DND-41 (cell line): ENCODE results near the gene CSF2.

ENCODE experiments used
- ATAC-seq: fragments of 200-7000 bp; cut with Tn5 transposase; 3 replicates; pipeline ENCODE4 v1.9.1; 2021; ENCODE audit warnings: low read depth; ENCODE audit not compliant: insufficient read depth
- DNase-seq: peaks from one replicate; pipeline ENCODE4 v3.0.0-alpha.2; 2020
- H2AFZ ChIP-seq: 2 replicates; pipeline ENCODE4 v1.6.0; 2012; ENCODE audit warnings: low read depth, low read length
- H3K27ac ChIP-seq: 2 replicates; pipeline ENCODE4 v1.5.1; 2012; ENCODE audit warnings: low read length, inconsistent platforms
- H3K27me3 ChIP-seq: fragments of 200-600 bp; sonication (generic); 2 replicates; pipeline ENCODE4 v1.6.0; 2012; ENCODE audit warnings: low read length, mild to moderate bottlenecking, inconsistent platforms; ENCODE audit not compliant: insufficient read depth, poor library complexity
- H3K36me3 ChIP-seq: 2 replicates; pipeline ENCODE4 v1.5.1; 2012; ENCODE audit warnings: low read length, inconsistent platforms; ENCODE audit not compliant: insufficient read depth
- H3K4me1 ChIP-seq: 2 replicates; pipeline ENCODE4 v1.5.1; 2012; ENCODE audit warnings: mild to moderate bottlenecking, low read length; ENCODE audit not compliant: insufficient read depth
- H3K4me2 ChIP-seq: 2 replicates; pipeline ENCODE4 v1.6.0; 2012; ENCODE audit warnings: mild to moderate bottlenecking, moderate library complexity, low read length, inconsistent platforms; ENCODE audit not compliant: insufficient read depth
- H3K4me3 ChIP-seq, 2 experiments: fragments of 200-600 bp in 1 of 2; shearing (Covaris generic) in 1 of 2; 2 replicates each; pipeline ENCODE4 v1.5.1; 2012 to 2016; ENCODE audit warnings: inconsistent platforms in 2 of 2, low read length in 2 of 2, mild to moderate bottlenecking in 2 of 2, low read depth in 1 of 2, moderate library complexity in 1 of 2
- H3K79me2 ChIP-seq: 2 replicates; pipeline ENCODE4 v1.6.0; 2012; ENCODE audit warnings: low read length, inconsistent platforms; ENCODE audit not compliant: insufficient read depth
- H3K9ac ChIP-seq: 2 replicates; pipeline ENCODE4 v1.6.0; 2012; ENCODE audit warnings: low read depth, mild to moderate bottlenecking, inconsistent platforms, low read length, moderate library complexity
- H3K9me3 ChIP-seq: 2 replicates; pipeline ENCODE4 v1.5.1; 2012; ENCODE audit warnings: low read length, moderate library complexity, mild to moderate bottlenecking, inconsistent platforms; ENCODE audit not compliant: insufficient read depth, severe bottlenecking
- H4K20me1 ChIP-seq: 2 replicates; pipeline ENCODE4 v1.6.0; 2012; ENCODE audit warnings: low read length; ENCODE audit not compliant: insufficient read depth
- CTCF ChIP-seq: IDR thresholded peaks from 2 replicates; pipeline ENCODE4 v1.5.1; 2012; ENCODE audit warnings: borderline replicate concordance, low read length, moderate library complexity, mild to moderate bottlenecking; ENCODE audit not compliant: poor library complexity, severe bottlenecking; ENCODE audit errors: extremely low read depth
- EZH2 ChIP-seq: IDR thresholded peaks from 3 replicates; pipeline ENCODE4 v1.6.1; 2012; ENCODE audit warnings: borderline replicate concordance, low read depth, mild to moderate bottlenecking, moderate library complexity, low read length, inconsistent platforms; ENCODE audit not compliant: severe bottlenecking

Gene CSF2

DNA sequence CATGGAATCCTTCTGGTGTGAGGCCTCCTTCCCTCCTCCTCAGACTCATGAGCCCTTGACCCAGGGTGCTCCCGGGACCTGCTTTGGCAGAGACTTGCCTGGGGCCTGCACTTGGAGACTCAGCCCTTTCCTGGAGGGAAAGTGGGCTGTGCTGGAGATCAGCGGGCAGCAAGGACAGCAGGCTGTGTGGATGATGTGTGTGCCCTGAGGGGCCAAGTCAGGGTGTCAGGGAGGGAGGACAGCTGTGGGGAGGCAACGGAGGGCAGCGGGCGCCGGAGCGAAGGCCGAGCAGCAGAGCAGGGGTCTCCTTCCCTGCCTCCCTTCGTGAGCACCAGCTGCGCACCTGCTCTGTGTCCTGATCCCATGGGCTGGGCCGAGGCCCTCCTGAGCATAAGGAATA, 6.1 kb upstream of the CSF2 start:
- H3K4me1 ChIP-seq, result no peaks in the 10 kb centered on the region
- H3K4me3 ChIP-seq, result no peak overlapping the region
- H3K36me3 ChIP-seq, result no peaks in the 10 kb centered on the region
- no peak overlapping the region for H2AFZ ChIP-seq
- H3K27ac ChIP-seq, result no peak overlapping the region
- no peaks in the 10 kb centered on the region for H3K9me3 ChIP-seq
- H4K20me1 ChIP-seq, result peaks cover 14% of the 10 kb centered on the region
- ATAC-seq, result no peak
- no peak overlapping the region for H3K9ac ChIP-seq
- H3K27me3 ChIP-seq, result peaks cover 9% of the 10 kb centered on the region
- TF ChIP-seq CTCF, result no peak
- TF ChIP-seq EZH2, result no peak
- no peaks in the 10 kb centered on the region for H3K79me2 ChIP-seq
- DNase-seq, result no peak
- H3K4me2 ChIP-seq, result no peak overlapping the region

GRCh38 chr5:132067941-132068808, 5.4 kb upstream of the CSF2 start:
- H2AFZ ChIP-seq, result no peak overlapping the region
- H3K4me3 ChIP-seq, result no peak overlapping the region
- peaks cover 14% of the 10 kb centered on the region for H4K20me1 ChIP-seq
- ATAC-seq, result no peak
- H3K36me3 ChIP-seq, result no peaks in the 10 kb centered on the region
- DNase-seq, result no peak
- no peaks in the 10 kb centered on the region for H3K9me3 ChIP-seq
- peaks cover 12% of the 10 kb centered on the region for H3K27me3 ChIP-seq
- H3K4me1 ChIP-seq, result no peaks in the 10 kb centered on the region
- H3K27ac ChIP-seq, result no peak overlapping the region
- no peak for TF ChIP-seq EZH2
- no peak for TF ChIP-seq CTCF
- no peak overlapping the region for H3K4me2 ChIP-seq
- no peak overlapping the region for H3K9ac ChIP-seq
- no peaks in the 10 kb centered on the region for H3K79me2 ChIP-seq

GRCh38 chr5:132069561-132069960, 4.0 kb upstream of the CSF2 start:
- H3K4me1 ChIP-seq, result no peaks in the 10 kb centered on the region
- no peak overlapping the region for H2AFZ ChIP-seq
- peaks cover 6% of the 10 kb centered on the region for H4K20me1 ChIP-seq
- H3K4me3 ChIP-seq, result no peak overlapping the region
- no peak overlapping the region for H3K27ac ChIP-seq
- no peaks in the 10 kb centered on the region for H3K9me3 ChIP-seq
- peaks cover 16% of the 10 kb centered on the region for H3K27me3 ChIP-seq
- H3K36me3 ChIP-seq, result no peaks in the 10 kb centered on the region
- no peak overlapping the region for H3K4me2 ChIP-seq
- H3K79me2 ChIP-seq, result no peaks in the 10 kb centered on the region
- TF ChIP-seq CTCF (no peak), EZH2 (no peak)
- no peak overlapping the region for H3K9ac ChIP-seq
- ATAC-seq (no peak), DNase-seq (no peak)
